Tibial artery (tissue), 4 donors: ENCODE data around the gene AVPI1.

Experiments used
- DNase-seq, 2 donors: peaks; one replicate each; pipeline ENCODE4 v3.0.0-alpha.2; 2019
- H3K27ac ChIP-seq, 2 donors: fragments of 200-600 bp; sonication (generic) in 1 of 2; 1 replicate in 1 of 2; 2 replicates in 1 of 2; pipeline ENCODE4 v1.5.1; 2018 to 2019; ENCODE audit warnings: mild to moderate bottlenecking in 1 of 2
- H3K27me3 ChIP-seq, 2 donors: fragments of 200-600 bp; sonication (generic) in 1 of 2; one replicate each; pipeline versions ENCODE4 v1.5.1 to v1.6.0; 2016 to 2019
- H3K36me3 ChIP-seq, 3 donors: fragments of 200-600 bp; sonication (generic) in 2 of 3; one replicate each; pipeline ENCODE4 v1.5.1; 2016 to 2019; ENCODE audit warnings: mild to moderate bottlenecking in 2 of 3
- H3K4me1 ChIP-seq, 4 donors: fragments of 200-600 bp; sonication (generic) in 2 of 4; 1 replicate in 3 of 4; 2 replicates in 1 of 4; pipeline ENCODE4 v1.5.1; 2016 to 2019
- H3K4me3 ChIP-seq, 2 donors: fragments of 200-600 bp; sonication (generic) in 1 of 2; 1 replicate in 1 of 2; 2 replicates in 1 of 2; pipeline ENCODE4 v1.5.1; 2018 to 2019; ENCODE audit warnings: mild to moderate bottlenecking in 2 of 2
- H3K9me3 ChIP-seq, 3 donors: fragments of 200-600 bp; sonication (generic) in 1 of 3; one replicate each; pipeline ENCODE4 v1.5.1; 2016 to 2019
- CTCF ChIP-seq, 2 experiments: fragments of 200-600 bp in 1 of 2; fragments of 450-650 bp in 1 of 2; IDR thresholded peaks; one replicate each; pipeline ENCODE4 v1.5.1; 2017 to 2019; ENCODE audit warnings: antibody characterized with exemption in 2 of 2, mild to moderate bottlenecking in 1 of 2, moderate library complexity in 1 of 2
- intact Hi-C: fragments of 100-400 bp; cut with DNase I; formaldehyde crosslinking; loops from one replicate; pipeline ENCODE4 v1.15.0; 2023; ENCODE audit warnings: low total_unique reads

The AVPI1 gene

GRCh38 chr10:97676770-97677581 lies 10.1 kb downstream of the AVPI1 start:
- intact Hi-C loops, result loop anchor here (5.0 kb wide), 1 partner anchor 55 kb away; no protein-coding TSS in a partner anchor
- Histone ChIP-seq H3K27ac (peak overlapping the region in 1 of 2 donors; percentile 16), H3K36me3 (peaks cover 62 to 71% (median 66%) of the 10 kb centered on the region in 3 donors)

GRCh38 chr10:97675222-97675621 lies 11.8 kb downstream of the AVPI1 start:
- Histone ChIP-seq H3K9me3 (no peaks in the 10 kb centered on the region), H3K4me3 (no peak overlapping the region), H3K27ac (no peak overlapping the region), H3K36me3 (peaks cover 62 to 76% (median 66%) of the 10 kb centered on the region in 3 donors), H3K27me3 (no peaks in the 10 kb centered on the region), H3K4me1 (peaks cover 0 to 5% (median 0%) of the 10 kb centered on the region in 4 donors)
- intact Hi-C loops, result loop anchor here (5.0 kb wide), 1 partner anchor 57 kb away; no protein-coding TSS in a partner anchor
- TF ChIP-seq CTCF (IDR thresholded peaks at IDR 0.05), result no peak
- no peak for DNase-seq

More at GRCh38 chr10:97676770-97677581, 10.1 kb downstream of the AVPI1 start:
- no peak for DNase-seq
- Histone ChIP-seq H3K9me3 (no peaks in the 10 kb centered on the region), H3K4me1 (peaks cover 0 to 8% (median 2%) of the 10 kb centered on the region in 4 donors), H3K4me3 (no peak overlapping the region), H3K27me3 (no peaks in the 10 kb centered on the region)
- TF ChIP-seq CTCF (IDR thresholded peaks at IDR 0.05), result peak; percentile 70 to 92

GRCh38 chr10:97673736-97674525 lies 13.1 kb downstream of the AVPI1 start:
- no peaks in the 10 kb centered on the region for H3K27me3 ChIP-seq
- no peak for TF ChIP-seq CTCF (IDR thresholded peaks at IDR 0.05)
- no peak for DNase-seq
- H3K27ac ChIP-seq, result no peak overlapping the region
- H3K36me3 ChIP-seq, result peaks cover 61 to 78% (median 68%) of the 10 kb centered on the region in 3 donors
- H3K4me1 ChIP-seq, result no peaks in the 10 kb centered on the region
- no peaks in the 10 kb centered on the region for H3K9me3 ChIP-seq
- intact Hi-C loops, result no loop called here
- H3K4me3 ChIP-seq, result no peak overlapping the region

- no peak overlapping the region for H3K27ac ChIP-seq
- no peak overlapping the region for H3K4me3 ChIP-seq
- peaks cover 37 to 79% (median 67%) of the 10 kb centered on the region in 3 donors for H3K36me3 ChIP-seq
- H3K27me3 ChIP-seq, result no peaks in the 10 kb centered on the region
- no peak for DNase-seq
- no peak for TF ChIP-seq CTCF (IDR thresholded peaks at IDR 0.05)
- H3K4me1 ChIP-seq, result no peaks in the 10 kb centered on the region
- no peaks in the 10 kb centered on the region for H3K9me3 ChIP-seq
- intact Hi-C loops, result no loop called here
Observed at GRCh38 chr10:97669571-97669970, 17.5 kb downstream of the AVPI1 start.

GRCh38 chr10:97667463-97667862 lies 19.6 kb downstream of the AVPI1 start:
- no peak overlapping the region for H3K4me3 ChIP-seq
- no peak overlapping the region for H3K27ac ChIP-seq
- no peak for DNase-seq
- H3K27me3 ChIP-seq, result no peaks in the 10 kb centered on the region
- H3K36me3 ChIP-seq, result peaks cover 28 to 82% (median 70%) of the 10 kb centered on the region in 3 donors
- intact Hi-C loops, result no loop called here
- no peak for TF ChIP-seq CTCF (IDR thresholded peaks at IDR 0.05)
- no peaks in the 10 kb centered on the region for H3K9me3 ChIP-seq
- no peaks in the 10 kb centered on the region for H3K4me1 ChIP-seq
